GM12891 (cell line): Measurements from ENCODE around the gene NLRP7.

Experiments used
- PAX5 ChIP-seq: IDR thresholded peaks from 2 replicates; pipeline ENCODE4 v1.6.1; 2011; ENCODE audit warnings: low read length, moderate library complexity, mild to moderate bottlenecking; ENCODE audit not compliant: insufficient read depth, severe bottlenecking
- POLR2A ChIP-seq: IDR thresholded peaks from 2 replicates; pipeline ENCODE4 v1.6.1; 2011; ENCODE audit warnings: low read depth, low read length, control low read depth
- POLR2AphosphoS5 ChIP-seq: IDR thresholded peaks from 2 replicates; pipeline ENCODE4 v1.6.1; 2011; ENCODE audit warnings: low read depth, low read length, control low read depth
- POU2F2 ChIP-seq: IDR thresholded peaks from 2 replicates; pipeline ENCODE4 v1.6.1; 2011; ENCODE audit warnings: low read depth, mild to moderate bottlenecking, control low read depth, low read length, moderate library complexity
- SPI1 ChIP-seq: IDR thresholded peaks from 2 replicates; pipeline ENCODE4 v1.6.1; 2011; ENCODE audit warnings: low read depth, low read length, control low read depth
- TAF1 ChIP-seq: IDR thresholded peaks from 2 replicates; pipeline ENCODE4 v1.6.1; 2011; ENCODE audit warnings: low read depth, low read length, control low read depth

DNA sequence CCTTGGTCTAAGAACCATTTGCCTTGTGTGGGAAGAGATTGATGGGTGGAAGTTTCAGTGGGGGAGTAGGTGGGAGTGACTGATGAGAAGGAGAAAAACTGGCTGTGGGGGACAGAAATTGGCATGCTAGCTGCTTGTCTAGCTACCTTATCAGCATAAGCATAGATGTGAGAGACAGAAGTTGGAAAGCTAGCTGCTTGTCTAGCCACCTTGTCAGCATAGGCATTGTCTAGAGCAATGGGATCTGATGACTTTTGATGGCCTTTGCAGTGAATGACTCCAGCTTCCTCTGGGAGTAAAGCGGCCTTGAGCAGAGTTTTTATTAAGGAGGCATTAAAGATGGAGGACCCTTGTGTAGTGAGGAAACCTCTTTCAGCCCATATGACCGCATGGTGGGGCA is 51.3 kb downstream of the NLRP7 start:
- TF ChIP-seq POLR2A (no peak), TAF1 (no peak), POLR2AphosphoS5 (no peak), SPI1 (no peak), POU2F2 (no peak), PAX5 (no peak)
